Measurements from ENCODE around the gene SLX1B.
"Not testable (repeated sequence)": the region's sequence is repeated elsewhere in the genome, so short reads cannot be mapped to it uniquely, and the experiment has no call there.

GRCh38 chr16:29405249-29405648 lies 49.1 kb upstream of the SLX1B start:
- TF ChIP-seq, protein P1, sequence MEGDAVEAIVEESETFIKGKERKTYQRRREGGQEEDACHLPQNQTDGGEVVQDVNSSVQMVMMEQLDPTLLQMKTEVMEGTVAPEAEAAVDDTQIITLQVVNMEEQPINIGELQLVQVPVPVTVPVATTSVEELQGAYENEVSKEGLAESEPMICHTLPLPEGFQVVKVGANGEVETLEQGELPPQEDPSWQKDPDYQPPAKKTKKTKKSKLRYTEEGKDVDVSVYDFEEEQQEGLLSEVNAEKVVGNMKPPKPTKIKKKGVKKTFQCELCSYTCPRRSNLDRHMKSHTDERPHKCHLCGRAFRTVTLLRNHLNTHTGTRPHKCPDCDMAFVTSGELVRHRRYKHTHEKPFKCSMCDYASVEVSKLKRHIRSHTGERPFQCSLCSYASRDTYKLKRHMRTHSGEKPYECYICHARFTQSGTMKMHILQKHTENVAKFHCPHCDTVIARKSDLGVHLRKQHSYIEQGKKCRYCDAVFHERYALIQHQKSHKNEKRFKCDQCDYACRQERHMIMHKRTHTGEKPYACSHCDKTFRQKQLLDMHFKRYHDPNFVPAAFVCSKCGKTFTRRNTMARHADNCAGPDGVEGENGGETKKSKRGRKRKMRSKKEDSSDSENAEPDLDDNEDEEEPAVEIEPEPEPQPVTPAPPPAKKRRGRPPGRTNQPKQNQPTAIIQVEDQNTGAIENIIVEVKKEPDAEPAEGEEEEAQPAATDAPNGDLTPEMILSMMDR (IDR thresholded peaks at IDR 0.05; ENCODE audit: insufficient read depth, low read length): not testable (repeated sequence)
- not testable (repeated sequence) for TF ChIP-seq REST (IDR thresholded peaks at IDR 0.05; ENCODE audit: insufficient replicate concordance, low read depth); POLR2AphosphoS5 (IDR thresholded peaks at IDR 0.05; ENCODE audit: low read depth); SPI1 (IDR thresholded peaks at IDR 0.05; ENCODE audit: borderline replicate concordance, low read depth)
